Measurements from ENCODE around the gene GLYATL1.
A peak's percentile ranks its signal among the peaks of the same experiment; 100 is the strongest.
"Not testable (repeated sequence)": the region's sequence is repeated elsewhere in the genome, so short reads cannot be mapped to it uniquely, and the experiment has no call there.

Gene GLYATL1

DNA sequence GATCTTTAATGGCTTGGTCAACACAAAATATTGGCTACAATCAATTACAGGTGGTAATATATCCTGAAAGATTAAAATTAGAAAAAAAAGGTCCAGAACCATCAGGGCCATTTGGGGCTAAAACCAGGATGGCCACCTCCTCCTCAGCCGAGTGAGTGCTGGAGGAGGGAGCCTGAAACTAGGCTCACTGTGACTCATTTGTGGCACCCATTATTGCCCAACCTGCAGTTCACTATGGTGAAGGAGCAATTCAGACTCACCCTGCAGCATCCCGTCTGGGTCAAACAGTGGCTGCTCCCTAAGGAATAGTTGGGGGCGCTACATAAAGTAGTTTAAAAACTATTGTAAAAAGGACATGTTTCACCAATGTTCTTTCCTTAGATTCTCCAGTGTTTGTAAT is 60.7 kb downstream of the GLYATL1 start:
- peak in 1 of 2 donors; percentile 17 for DNase-seq

GRCh38 chr11:59002006-59002405 is 62.7 kb downstream of the GLYATL1 start:
- not testable (repeated sequence) for DNase-seq

All from CD4-positive, alpha-beta T cell treated with Interleukin-1 beta for 1 hour (primary cell).